SK-N-SH (cell line): ENCODE measurements around the gene FAM107B. TPM values are rescaled to one million over a fixed set of nuclear protein-coding genes. Genes with fewer than 3 reads are reported as not detected.

Experiments
- CTCF ChIA-PET: fragments of 300-600, 350-600 bp; formaldehyde crosslinking; extraction: SDS; loops from one replicate; lab custom pipeline; 2021; lab: Yijun Ruan, JAX
- POLR2A ChIA-PET: fragments of 350-600 bp; sonication (Branson Sonifier 250); formaldehyde crosslinking; extraction: SDS; loops from one replicate; lab custom pipeline; 2020; ENCODE audit warnings: antibody characterized with exemption, inconsistent platforms; lab: Yijun Ruan, JAX
- DNase-seq: peaks from one replicate; pipeline ENCODE4 v3.0.0; 2012
- H2AFZ ChIP-seq: fragments of 200-600 bp; sonication (generic); 2 replicates; pipeline ENCODE4 v1.8.1; 2016; ENCODE audit warnings: antibody characterized with exemption, mild to moderate bottlenecking, low read depth
- H3F3A ChIP-seq: fragments of 200-600 bp; sonication (generic); replicated peaks from 2 replicates; pipeline ENCODE3; 2016; ENCODE audit warnings: antibody characterized with exemption, mild to moderate bottlenecking; ENCODE audit not compliant: insufficient read depth
- H3K27ac ChIP-seq, 2 experiments: fragments of 200-500 bp in 1 of 2; fragments of 200-600 bp in 1 of 2; sonication (Bioruptor generic) in 1 of 2; sonication (generic), shearing (Covaris generic) in 1 of 2; 2 replicates each; pipeline versions ENCODE4 v1.5.1 to v1.6.1; 2014 to 2016; ENCODE audit warnings: low read depth in 2 of 2, inconsistent platforms in 1 of 2, low read length in 1 of 2, mild to moderate bottlenecking in 1 of 2, mixed read lengths in 1 of 2
- H3K27me3 ChIP-seq: fragments of 200-600 bp; sonication (generic), shearing (Covaris generic); 2 replicates; pipeline ENCODE4 v1.6.1; 2016; ENCODE audit warnings: mixed run types; ENCODE audit not compliant: insufficient read depth
- H3K36me3 ChIP-seq, 2 experiments: fragments of 200-500 bp in 1 of 2; fragments of 200-600 bp in 1 of 2; sonication (Bioruptor generic) in 1 of 2; sonication (generic) in 1 of 2; replicated peaks in 1 of 2; 2 replicates each; pipeline versions ENCODE3 to v1.5.1; 2014 to 2016; ENCODE audit warnings: low read length in 1 of 2, mild to moderate bottlenecking in 1 of 2; ENCODE audit not compliant: insufficient read depth in 2 of 2, control insufficient read depth in 1 of 2
- H3K4me1 ChIP-seq, 2 experiments: fragments of 200-500 bp in 1 of 2; fragments of 200-600 bp in 1 of 2; sonication (Bioruptor generic) in 1 of 2; sonication (generic), shearing (Covaris generic) in 1 of 2; 2 replicates each; pipeline versions ENCODE4 v1.5.1 to v1.6.1; 2014 to 2016; ENCODE audit warnings: low read depth in 1 of 2, low read length in 1 of 2, mixed run types in 1 of 2; ENCODE audit not compliant: insufficient read depth in 2 of 2, control insufficient read depth in 1 of 2
- H3K4me2 ChIP-seq: fragments of 200-600 bp; sonication (generic), shearing (Covaris generic); 2 replicates; pipeline ENCODE4 v1.6.1; 2017; ENCODE audit warnings: mixed run types
- H3K4me3 ChIP-seq, 2 experiments: fragments of 200-500 bp in 1 of 2; fragments of 200-600 bp in 1 of 2; sonication (Bioruptor generic) in 1 of 2; sonication (generic), shearing (Covaris generic) in 1 of 2; 2 replicates each; pipeline versions ENCODE4 v1.5.1 to v1.8.1; 2014 to 2016; ENCODE audit warnings: low read depth in 2 of 2, inconsistent platforms in 1 of 2, low read length in 1 of 2, mild to moderate bottlenecking in 1 of 2, mixed read lengths in 1 of 2, moderate library complexity in 1 of 2
- H3K79me2 ChIP-seq: fragments of 200-600 bp; sonication (generic); 2 replicates; pipeline ENCODE4 v1.8.1; 2017; ENCODE audit warnings: mild to moderate bottlenecking; ENCODE audit not compliant: insufficient read depth
- H3K9ac ChIP-seq: fragments of 200-600 bp; sonication (generic); 2 replicates; pipeline ENCODE4 v1.6.1; 2017; ENCODE audit warnings: mixed run types
- H3K9me2 ChIP-seq: fragments of 200-600 bp; sonication (generic); 2 replicates; pipeline ENCODE4 v1.6.1; 2017; ENCODE audit warnings: mixed run types
- H3K9me3 ChIP-seq: fragments of 200-600 bp; sonication (generic); 2 replicates; pipeline ENCODE4 v1.6.1; 2017; ENCODE audit warnings: mixed run types, mild to moderate bottlenecking, moderate library complexity
- H4K20me1 ChIP-seq: fragments of 200-600 bp; sonication (generic); 2 replicates; pipeline ENCODE4 v1.6.1; 2017; ENCODE audit warnings: mild to moderate bottlenecking, mixed run types; ENCODE audit not compliant: insufficient read depth
- CHD2 ChIP-seq: fragments of 150-350 bp; IDR thresholded peaks from 2 replicates; pipeline ENCODE4 v1.6.1; 2018; ENCODE audit warnings: low read length; ENCODE audit not compliant: partially characterized antibody
- EP300 ChIP-seq, 2 experiments: IDR thresholded peaks; 2 replicates each; pipeline versions ENCODE4 v1.4.0 to v1.6.1; 2012; ENCODE audit warnings: borderline replicate concordance in 1 of 2, low read depth in 1 of 2, low read length in 1 of 2
- GABPA ChIP-seq: IDR thresholded peaks from 2 replicates; pipeline ENCODE4 v1.4.0; 2012; ENCODE audit warnings: low read depth, mild to moderate bottlenecking
- GATA2 ChIP-seq: sonication (generic); formaldehyde crosslinking; IDR thresholded peaks from 2 replicates; pipeline ENCODE4 v1.5.0; 2020; ENCODE audit warnings: mild to moderate bottlenecking, missing genetic modification reagents
- JUND ChIP-seq: IDR thresholded peaks from 2 replicates; pipeline ENCODE4 v1.4.0; 2012
- MEF2A ChIP-seq: IDR thresholded peaks from 2 replicates; pipeline ENCODE4 v1.4.0; 2012; ENCODE audit warnings: low read depth, borderline replicate concordance
- MXI1 ChIP-seq: IDR thresholded peaks from 2 replicates; pipeline ENCODE4 v1.6.1; 2012; ENCODE audit warnings: mild to moderate bottlenecking, low read depth, low read length, improper control_type of control experiment
- NRF1 ChIP-seq: IDR thresholded peaks from 2 replicates; pipeline ENCODE4 v1.6.1; 2012; ENCODE audit warnings: low read depth, mild to moderate bottlenecking, low read length
- POLR2AphosphoS5 ChIP-seq: IDR thresholded peaks from 2 replicates; pipeline ENCODE4 v1.6.1; 2012; ENCODE audit warnings: low read depth, low read length
- RAD21 ChIP-seq: IDR thresholded peaks from 2 replicates; pipeline ENCODE4 v1.6.1; 2012; ENCODE audit warnings: mild to moderate bottlenecking, low read length
- RCOR1 ChIP-seq: fragments of 150-350 bp; IDR thresholded peaks from 2 replicates; pipeline ENCODE4 v1.6.1; 2017; ENCODE audit warnings: antibody characterized with exemption, low read length
- RFX5 ChIP-seq: IDR thresholded peaks from 2 replicates; pipeline ENCODE4 v1.6.1; 2012; ENCODE audit warnings: mild to moderate bottlenecking, improper control_type of control experiment, low read length
- TAF1 ChIP-seq: IDR thresholded peaks from 2 replicates; pipeline ENCODE4 v1.6.1; 2012; ENCODE audit warnings: low read depth, mild to moderate bottlenecking, low read length, moderate library complexity, borderline replicate concordance
- TCF12 ChIP-seq: IDR thresholded peaks from 2 replicates; pipeline ENCODE4 v1.4.0; 2012
- TEAD4 ChIP-seq: IDR thresholded peaks from 2 replicates; pipeline ENCODE4 v1.4.0; 2012; ENCODE audit warnings: mild to moderate bottlenecking, borderline replicate concordance; ENCODE audit not compliant: insufficient read depth
- WGBS: methylation state at CpG from one replicate; pipeline ENCODE4 v1.1.6; 2017; ENCODE audit warnings: low lambda C conversion rate; 5-methylcytosine and 5-hydroxymethylcytosine counted together
- polyA plus RNA-seq, 3 experiments: library from polyadenylated mRNA; depleted of rRNA; stranded (reverse); fragments of >200 nt; gene quantifications; 2 replicates each; pipeline ENCODE4 v1.2.3, GENCODE V29; 2012
- TF ChIP-seq, protein P1 (sequence below): IDR thresholded peaks from 2 replicates; pipeline ENCODE4; 2012
- TF ChIP-seq, protein P2 (sequence below): IDR thresholded peaks from 2 replicates; pipeline ENCODE4 v1.4.0; 2012; ENCODE audit warnings: low read depth, borderline replicate concordance
- TF ChIP-seq, protein P3 (sequence below): IDR thresholded peaks from 2 replicates; pipeline ENCODE4 v1.6.1; 2012; ENCODE audit warnings: mild to moderate bottlenecking, low read depth, low read length, moderate library complexity
- TF ChIP-seq, protein P4 (sequence below): fragments of 200-600 bp; sonication (generic); IDR thresholded peaks from 2 replicates; pipeline ENCODE4 v1.6.1; 2017; ENCODE audit warnings: antibody characterized with exemption, mild to moderate bottlenecking, moderate library complexity

FAM107B gene
- polyA plus RNA-seq, 1 of the 3 experiments (the other 2 are of a cell fraction), result 1.0 TPM

DNA sequence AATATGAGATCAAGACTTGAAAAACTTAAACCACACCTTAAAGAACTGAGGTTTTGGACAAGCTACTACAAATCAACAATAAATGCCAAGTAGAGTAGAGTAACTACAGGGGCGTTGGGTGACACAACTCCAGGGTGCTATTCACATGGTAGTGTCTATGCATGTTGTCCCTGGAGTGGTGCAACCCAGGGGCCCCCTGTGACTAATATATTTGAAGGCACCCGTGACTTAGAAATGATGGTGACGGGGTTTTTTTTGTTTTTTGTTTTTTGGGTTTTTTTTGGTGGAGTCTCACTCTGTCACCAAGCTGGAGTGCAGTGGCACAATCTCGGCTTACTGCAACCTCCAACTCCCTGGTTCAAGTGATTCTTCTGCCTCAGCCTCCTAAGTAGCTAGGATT, 106.9 kb downstream of the FAM107B start:
- Histone ChIP-seq H2AFZ (no peak overlapping the region), H3K9ac (no peak overlapping the region), H3K79me2 (no peaks in the 10 kb centered on the region), H4K20me1 (no peaks in the 10 kb centered on the region), H3K9me2 (no peaks in the 10 kb centered on the region), H3K4me2 (no peak overlapping the region), H3K27me3 (no peaks in the 10 kb centered on the region), H3K4me3 (no peak overlapping the region), H3K9me3 (no peaks in the 10 kb centered on the region), H3K27ac (peak overlapping the region in 1 of 2 experiments; percentile 86; a peak in 2 of 4 replicates), H3K4me1 (peaks cover 0 to 16% of the 10 kb centered on the region in 2 experiments; a peak in 2 of 4 replicates), H3K36me3 (no peaks in the 10 kb centered on the region), H3F3A (no peaks in the 10 kb centered on the region)
- CTCF ChIA-PET, result interaction anchor here (0.8 to 2.0 kb wide), 3 partner anchors 29 to 155 kb away, joined by 3 to 5 read pairs (median 4); no protein-coding TSS in a partner anchor
- no peak for TF ChIP-seq GATA2 (CRISPR knock-in tag)
- TF ChIP-seq GABPA, result no peak
- TF ChIP-seq RAD21, result no peak
- TF ChIP-seq, protein P1, sequence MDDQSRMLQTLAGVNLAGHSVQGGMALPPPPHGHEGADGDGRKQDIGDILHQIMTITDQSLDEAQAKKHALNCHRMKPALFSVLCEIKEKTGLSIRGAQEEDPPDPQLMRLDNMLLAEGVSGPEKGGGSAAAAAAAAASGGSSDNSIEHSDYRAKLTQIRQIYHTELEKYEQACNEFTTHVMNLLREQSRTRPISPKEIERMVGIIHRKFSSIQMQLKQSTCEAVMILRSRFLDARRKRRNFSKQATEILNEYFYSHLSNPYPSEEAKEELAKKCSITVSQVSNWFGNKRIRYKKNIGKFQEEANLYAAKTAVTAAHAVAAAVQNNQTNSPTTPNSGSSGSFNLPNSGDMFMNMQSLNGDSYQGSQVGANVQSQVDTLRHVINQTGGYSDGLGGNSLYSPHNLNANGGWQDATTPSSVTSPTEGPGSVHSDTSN, result no peak
- no peak for TF ChIP-seq TCF12
- TF ChIP-seq CHD2, result no peak
- TF ChIP-seq, protein P2, sequence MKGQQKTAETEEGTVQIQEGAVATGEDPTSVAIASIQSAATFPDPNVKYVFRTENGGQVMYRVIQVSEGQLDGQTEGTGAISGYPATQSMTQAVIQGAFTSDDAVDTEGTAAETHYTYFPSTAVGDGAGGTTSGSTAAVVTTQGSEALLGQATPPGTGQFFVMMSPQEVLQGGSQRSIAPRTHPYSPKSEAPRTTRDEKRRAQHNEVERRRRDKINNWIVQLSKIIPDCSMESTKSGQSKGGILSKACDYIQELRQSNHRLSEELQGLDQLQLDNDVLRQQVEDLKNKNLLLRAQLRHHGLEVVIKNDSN, result no peak
- POLR2A ChIA-PET, result interaction anchor here (1.3 kb wide), 1 partner anchor 63 kb away, joined by 4 read pairs; no protein-coding TSS in a partner anchor
- no peak for DNase-seq
- 55% methylated on average over 4 of the region's 4 CpGs for WGBS

DNA sequence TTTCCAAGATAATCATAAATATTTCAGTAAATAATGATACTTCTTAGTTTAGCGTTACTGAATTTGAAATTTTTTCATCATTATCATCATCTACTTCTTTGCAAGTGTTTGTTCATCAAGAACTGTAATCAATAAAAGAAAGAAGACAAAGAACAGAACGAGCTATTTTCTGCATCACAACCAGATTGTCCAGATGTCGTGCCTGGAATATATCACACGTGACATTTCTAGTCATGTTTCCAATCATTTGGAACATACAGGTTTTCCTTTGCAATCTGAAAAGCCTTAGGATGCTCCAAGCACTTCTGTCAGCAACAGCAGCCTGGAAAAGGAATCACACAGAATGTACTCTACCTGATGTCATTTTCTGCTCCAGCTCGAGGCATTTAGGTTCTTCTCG, 107.4 kb downstream of the FAM107B start:
- ChIA-PET POLR2A (interaction anchor here (1.3 kb wide), 1 partner anchor 63 kb away, joined by 4 read pairs; no protein-coding TSS in a partner anchor), CTCF (interaction anchor here (0.8 to 2.0 kb wide), 3 partner anchors 28 to 156 kb away, joined by 3 to 5 read pairs (median 4); no protein-coding TSS in a partner anchor)
- Histone ChIP-seq H3K4me2 (no peak overlapping the region), H4K20me1 (no peaks in the 10 kb centered on the region), H3K79me2 (no peaks in the 10 kb centered on the region), H3K4me3 (no peak overlapping the region), H3K4me1 (peaks cover 0 to 16% of the 10 kb centered on the region in 2 experiments; a peak in 2 of 4 replicates), H3K9me3 (no peaks in the 10 kb centered on the region), H3K27ac (peak overlapping the region in 1 of 2 experiments; percentile 86; a peak in 2 of 4 replicates), H3F3A (no peaks in the 10 kb centered on the region), H3K9me2 (no peaks in the 10 kb centered on the region), H3K27me3 (no peaks in the 10 kb centered on the region), H3K9ac (no peak overlapping the region), H3K36me3 (no peaks in the 10 kb centered on the region), H2AFZ (no peak overlapping the region)
- peak; percentile 62 for DNase-seq
- 9% methylated on average over 6 of the region's 6 CpGs for WGBS
- TF ChIP-seq, protein P3, sequence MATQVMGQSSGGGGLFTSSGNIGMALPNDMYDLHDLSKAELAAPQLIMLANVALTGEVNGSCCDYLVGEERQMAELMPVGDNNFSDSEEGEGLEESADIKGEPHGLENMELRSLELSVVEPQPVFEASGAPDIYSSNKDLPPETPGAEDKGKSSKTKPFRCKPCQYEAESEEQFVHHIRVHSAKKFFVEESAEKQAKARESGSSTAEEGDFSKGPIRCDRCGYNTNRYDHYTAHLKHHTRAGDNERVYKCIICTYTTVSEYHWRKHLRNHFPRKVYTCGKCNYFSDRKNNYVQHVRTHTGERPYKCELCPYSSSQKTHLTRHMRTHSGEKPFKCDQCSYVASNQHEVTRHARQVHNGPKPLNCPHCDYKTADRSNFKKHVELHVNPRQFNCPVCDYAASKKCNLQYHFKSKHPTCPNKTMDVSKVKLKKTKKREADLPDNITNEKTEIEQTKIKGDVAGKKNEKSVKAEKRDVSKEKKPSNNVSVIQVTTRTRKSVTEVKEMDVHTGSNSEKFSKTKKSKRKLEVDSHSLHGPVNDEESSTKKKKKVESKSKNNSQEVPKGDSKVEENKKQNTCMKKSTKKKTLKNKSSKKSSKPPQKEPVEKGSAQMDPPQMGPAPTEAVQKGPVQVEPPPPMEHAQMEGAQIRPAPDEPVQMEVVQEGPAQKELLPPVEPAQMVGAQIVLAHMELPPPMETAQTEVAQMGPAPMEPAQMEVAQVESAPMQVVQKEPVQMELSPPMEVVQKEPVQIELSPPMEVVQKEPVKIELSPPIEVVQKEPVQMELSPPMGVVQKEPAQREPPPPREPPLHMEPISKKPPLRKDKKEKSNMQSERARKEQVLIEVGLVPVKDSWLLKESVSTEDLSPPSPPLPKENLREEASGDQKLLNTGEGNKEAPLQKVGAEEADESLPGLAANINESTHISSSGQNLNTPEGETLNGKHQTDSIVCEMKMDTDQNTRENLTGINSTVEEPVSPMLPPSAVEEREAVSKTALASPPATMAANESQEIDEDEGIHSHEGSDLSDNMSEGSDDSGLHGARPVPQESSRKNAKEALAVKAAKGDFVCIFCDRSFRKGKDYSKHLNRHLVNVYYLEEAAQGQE, result no peak
- TF ChIP-seq RCOR1, result peak; percentile 97
- no peak for TF ChIP-seq JUND
- TF ChIP-seq TAF1, result no peak
- no peak for TF ChIP-seq RFX5
- TF ChIP-seq MEF2A, result no peak
- TF ChIP-seq TEAD4, result no peak
- TF ChIP-seq, protein P1, result peak; percentile 79
- no peak for TF ChIP-seq NRF1
- TF ChIP-seq MXI1, result 0 out of 2 replicates have a peak, but pooled peaks have one; percentile 11
- peak; percentile 89 for TF ChIP-seq CHD2
- TF ChIP-seq, protein P4, sequence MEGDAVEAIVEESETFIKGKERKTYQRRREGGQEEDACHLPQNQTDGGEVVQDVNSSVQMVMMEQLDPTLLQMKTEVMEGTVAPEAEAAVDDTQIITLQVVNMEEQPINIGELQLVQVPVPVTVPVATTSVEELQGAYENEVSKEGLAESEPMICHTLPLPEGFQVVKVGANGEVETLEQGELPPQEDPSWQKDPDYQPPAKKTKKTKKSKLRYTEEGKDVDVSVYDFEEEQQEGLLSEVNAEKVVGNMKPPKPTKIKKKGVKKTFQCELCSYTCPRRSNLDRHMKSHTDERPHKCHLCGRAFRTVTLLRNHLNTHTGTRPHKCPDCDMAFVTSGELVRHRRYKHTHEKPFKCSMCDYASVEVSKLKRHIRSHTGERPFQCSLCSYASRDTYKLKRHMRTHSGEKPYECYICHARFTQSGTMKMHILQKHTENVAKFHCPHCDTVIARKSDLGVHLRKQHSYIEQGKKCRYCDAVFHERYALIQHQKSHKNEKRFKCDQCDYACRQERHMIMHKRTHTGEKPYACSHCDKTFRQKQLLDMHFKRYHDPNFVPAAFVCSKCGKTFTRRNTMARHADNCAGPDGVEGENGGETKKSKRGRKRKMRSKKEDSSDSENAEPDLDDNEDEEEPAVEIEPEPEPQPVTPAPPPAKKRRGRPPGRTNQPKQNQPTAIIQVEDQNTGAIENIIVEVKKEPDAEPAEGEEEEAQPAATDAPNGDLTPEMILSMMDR, result no peak
- peak in 1 of 2 experiments; percentile 100; a peak in 2 of 4 replicates for TF ChIP-seq EP300 (IDR thresholded peaks at IDR 0.05; ENCODE audit: borderline replicate concordance in 1 of 2, low read depth in 1 of 2, low read length in 1 of 2)
- TF ChIP-seq POLR2AphosphoS5, result peak; percentile 92
